ENCODE measurements around the gene DOCK8. TPM values are rescaled to one million over a fixed set of nuclear protein-coding genes. Genes with fewer than 3 reads are reported as not detected.
A peak's percentile ranks its signal among the peaks of the same experiment; 100 is the strongest.
"Not testable (repeated sequence)": the region's sequence is repeated elsewhere in the genome, so short reads cannot be mapped to it uniquely, and the experiment has no call there.

DOCK8 gene
- total RNA-seq (ENCODE audit: low replicate concordance) = 0.54 and 0.93 TPM in 2 replicates

DNA sequence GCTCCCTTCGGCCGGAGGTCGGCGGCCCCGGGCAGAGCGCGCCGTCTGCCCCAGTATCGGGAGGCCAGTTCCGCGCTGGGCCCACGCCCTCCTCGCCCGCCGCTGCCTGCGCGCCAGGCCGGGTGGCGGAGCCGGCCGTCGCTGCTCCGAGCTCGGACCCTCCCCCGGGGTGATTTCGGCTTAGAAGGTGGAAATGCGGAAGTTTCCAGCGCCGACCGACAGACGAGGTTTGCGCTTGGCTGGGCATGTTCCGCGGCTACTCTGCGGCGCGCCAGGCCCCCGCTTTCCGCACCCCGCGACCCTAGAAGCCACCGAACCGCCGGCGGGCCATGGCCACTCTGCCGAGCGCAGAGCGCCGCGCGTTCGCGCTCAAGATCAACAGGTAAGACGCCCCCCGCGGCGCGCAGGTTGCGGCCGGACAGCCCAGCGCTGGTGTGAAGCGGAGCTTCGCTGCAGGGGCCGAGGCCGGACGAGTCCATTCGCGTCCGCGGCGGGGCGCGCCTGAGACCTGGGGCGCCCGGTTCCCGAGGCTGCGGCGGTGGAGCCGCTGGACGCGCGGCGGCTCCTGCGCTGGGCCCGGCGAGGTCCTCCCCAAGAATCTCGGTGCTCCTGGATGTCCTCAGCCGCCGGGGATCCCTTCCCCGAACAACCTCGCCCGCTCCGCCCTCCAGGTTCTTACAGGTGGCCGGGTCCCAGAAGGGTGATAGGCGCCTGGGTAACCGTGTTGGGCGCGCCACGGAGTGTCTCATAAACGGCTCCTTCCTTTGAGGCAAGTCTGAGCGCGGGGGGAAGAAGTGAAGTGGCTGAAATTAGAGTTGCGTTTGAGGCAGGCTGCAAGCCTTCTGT lies at the start of gene DOCK8:
DOCK8 (plus strand) TSS at position 218 of the 846 bp plus-strand sequence; CDS start at position 330, 112 bp downstream.
- peaks cover 20% of the 10 kb centered on the region for H3F3A ChIP-seq (ENCODE audit: low read depth)
- Mint-ChIP-seq H3K4me1 (peaks cover 11% of the 10 kb centered on the region), H3K9me3 (no peaks in the 10 kb centered on the region), H3K4me3 (peak within 1 kb of the TSS; percentile 83), H3K36me3 (no peaks in the 10 kb centered on the region), H3K27me3 (ENCODE audit: insufficient read depth, low read depth) (peaks cover 17% of the 10 kb centered on the region), H3K27ac (no peak within 1 kb of the TSS)
- peaks cover 7% of the 10 kb centered on the region for H3K4me1 ChIP-seq
- H3K9me3 ChIP-seq (ENCODE audit: low read depth) = no peaks in the 10 kb centered on the region
- H3K4me2 ChIP-seq = peak within 1 kb of the TSS; percentile 90
- H3K27ac ChIP-seq = no peak within 1 kb of the TSS
- H3K9ac ChIP-seq = no peak within 1 kb of the TSS
- H4K20me1 ChIP-seq (ENCODE audit: low read depth) = no peaks in the 10 kb centered on the region
- no peaks in the 10 kb centered on the region for H3K79me2 ChIP-seq (ENCODE audit: low read depth)
- H3K27me3 ChIP-seq = peaks cover 70% of the 10 kb centered on the region
- H3K36me3 ChIP-seq = no peaks in the 10 kb centered on the region
- H3K4me3 ChIP-seq = peak within 1 kb of the TSS; percentile 69
- peak; percentile 86 for DNase-seq (ENCODE audit: low spot score)
- TF ChIP-seq EZH2phosphoT487 (IDR thresholded peaks at IDR 0.05) = peak; percentile 54
- TF ChIP-seq CTCF (IDR thresholded peaks at IDR 0.05) = peak; percentile 60
- TF ChIP-seq EZH2 (IDR thresholded peaks at IDR 0.05) = peak; percentile 84
- H2AFZ ChIP-seq (replicated peaks) = peak within 1 kb of the TSS; percentile 98

DNA sequence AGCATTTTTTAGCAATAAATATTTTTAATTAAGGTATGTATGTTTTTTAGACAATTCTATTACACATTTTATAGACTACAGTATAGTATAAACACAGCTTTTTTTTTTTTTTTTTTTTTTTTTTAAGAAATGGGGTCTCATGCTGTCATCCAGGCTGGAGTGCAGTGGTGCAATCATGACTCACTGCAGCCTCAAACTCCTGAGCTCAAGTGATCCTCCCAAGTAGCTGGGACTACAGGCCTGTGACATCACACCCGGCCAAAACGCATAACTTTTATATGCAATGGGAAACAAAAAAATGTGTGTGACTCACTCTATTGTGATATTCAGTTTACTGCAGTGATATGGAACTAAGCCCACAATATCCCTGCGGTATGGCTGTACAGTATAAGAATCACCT lies 44.9 kb upstream of the DOCK8 start:
- H3K4me3 Mint-ChIP-seq; H3K27ac ChIP-seq; H3K4me1 Mint-ChIP-seq; H3K27me3 ChIP-seq; H3K27ac Mint-ChIP-seq; H3K9ac ChIP-seq; H3K4me1 ChIP-seq; H3F3A ChIP-seq (ENCODE audit: low read depth); H3K27me3 Mint-ChIP-seq (ENCODE audit: insufficient read depth, low read depth); H4K20me1 ChIP-seq (ENCODE audit: low read depth); H3K4me3 ChIP-seq; H2AFZ ChIP-seq (replicated peaks); H3K36me3 Mint-ChIP-seq; H3K9me3 ChIP-seq (ENCODE audit: low read depth); H3K79me2 ChIP-seq (ENCODE audit: low read depth); H3K9me3 Mint-ChIP-seq; H3K4me2 ChIP-seq; DNase-seq (ENCODE audit: low spot score); H3K36me3 ChIP-seq: not testable (repeated sequence)

DNA sequence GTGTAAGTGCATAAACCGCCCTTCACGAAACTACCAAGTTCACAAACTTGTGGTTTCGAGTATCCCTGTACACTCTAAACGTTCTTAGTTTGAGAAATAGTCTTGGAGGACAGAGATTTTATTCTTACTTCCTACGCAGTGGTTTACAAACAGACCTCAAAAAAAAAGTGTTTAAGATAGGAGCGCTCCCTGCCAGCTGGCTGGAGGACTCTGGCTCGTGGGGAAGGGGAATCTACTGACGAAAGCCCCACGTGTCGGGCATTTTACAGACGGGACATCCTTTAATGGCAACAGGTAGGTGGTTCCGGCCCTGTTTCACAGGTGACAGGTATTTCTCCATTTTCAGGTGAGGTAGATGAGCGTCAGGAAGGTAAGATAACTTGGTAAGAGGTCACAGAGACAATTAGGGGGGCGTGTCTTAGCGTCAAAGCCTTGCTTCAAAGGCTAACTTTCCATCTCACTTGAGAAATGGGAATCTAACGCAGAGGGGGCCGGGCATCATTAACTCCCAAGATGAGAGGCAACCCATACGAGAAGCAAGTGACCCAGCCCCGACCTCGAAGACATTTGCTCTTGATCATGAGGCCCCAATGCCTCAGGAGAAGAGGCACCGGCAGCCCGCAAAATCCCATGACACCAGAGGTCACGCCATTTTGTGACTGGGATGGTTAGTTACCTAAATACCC lies 36.4 kb upstream of the DOCK8 start:
- Histone ChIP-seq H3K4me3 (peak overlapping the region; percentile 42), H3K4me2 (peak overlapping the region; percentile 69)
- not testable (repeated sequence) for H3K36me3 ChIP-seq; H3K9me3 ChIP-seq (ENCODE audit: low read depth); H3K9me3 Mint-ChIP-seq; H3K27me3 ChIP-seq; H3F3A ChIP-seq (ENCODE audit: low read depth); H3K4me1 Mint-ChIP-seq; H3K36me3 Mint-ChIP-seq; H3K79me2 ChIP-seq (ENCODE audit: low read depth); DNase-seq (ENCODE audit: low spot score); H3K27me3 Mint-ChIP-seq (ENCODE audit: insufficient read depth, low read depth); H2AFZ ChIP-seq (replicated peaks); H3K9ac ChIP-seq; H3K27ac ChIP-seq; H4K20me1 ChIP-seq (ENCODE audit: low read depth); H3K27ac Mint-ChIP-seq; H3K4me1 ChIP-seq
- peak overlapping the region; percentile 82 for H3K4me3 Mint-ChIP-seq

- peak within 1 kb of the TSS; percentile 69 for H3K4me2 ChIP-seq
- not testable (repeated sequence) for H3K4me1 ChIP-seq; H2AFZ ChIP-seq (replicated peaks); H3K27ac Mint-ChIP-seq; H3K36me3 Mint-ChIP-seq; H3K27ac ChIP-seq; H3K36me3 ChIP-seq; H4K20me1 ChIP-seq (ENCODE audit: low read depth); H3F3A ChIP-seq (ENCODE audit: low read depth); H3K79me2 ChIP-seq (ENCODE audit: low read depth); H3K27me3 ChIP-seq; H3K4me1 Mint-ChIP-seq; H3K9me3 ChIP-seq (ENCODE audit: low read depth); H3K9ac ChIP-seq; H3K9me3 Mint-ChIP-seq; DNase-seq (ENCODE audit: low spot score); H3K27me3 Mint-ChIP-seq (ENCODE audit: insufficient read depth, low read depth)
- H3K4me3 Mint-ChIP-seq = peak within 1 kb of the TSS; percentile 82
- peak within 1 kb of the TSS; percentile 42 for H3K4me3 ChIP-seq
Measured at GRCh38 chr9:178970-179383, 35.7 kb upstream of the DOCK8 start, which contains the start of gene ZNG1A. TSS of gene ZNG1A (minus strand) at chr9:179056. CDS start at chr9:178969, 87 bp downstream.

- not testable (repeated sequence) for H3K79me2 ChIP-seq (ENCODE audit: low read depth); H3K4me1 ChIP-seq; H3K9me3 ChIP-seq (ENCODE audit: low read depth); H3K4me1 Mint-ChIP-seq; H3K9ac ChIP-seq; H3K27me3 ChIP-seq; H3K4me3 Mint-ChIP-seq; H3K27me3 Mint-ChIP-seq (ENCODE audit: insufficient read depth, low read depth); H3K36me3 Mint-ChIP-seq; H3F3A ChIP-seq (ENCODE audit: low read depth); H4K20me1 ChIP-seq (ENCODE audit: low read depth); H3K9me3 Mint-ChIP-seq; H3K27ac Mint-ChIP-seq; H3K4me2 ChIP-seq; H3K4me3 ChIP-seq; H2AFZ ChIP-seq (replicated peaks); DNase-seq (ENCODE audit: low spot score); H3K27ac ChIP-seq; H3K36me3 ChIP-seq
Measured at GRCh38 chr9:199601-200000, 15.1 kb upstream of the DOCK8 start.

Measured in neural progenitor cell (in vitro differentiated cells).